A549 (cell line): Measurements from ENCODE around the gene PTPRD. TPM values are rescaled to one million over a fixed set of nuclear protein-coding genes. Genes with fewer than 3 reads are reported as not detected.

Experiments used
- ATAC-seq, 2 experiments: fragments of 200-7000 bp in 1 of 2; fragments of >200 bp in 1 of 2; cut with Nextera tagmentation in 1 of 2; cut with Tn5 transposase in 1 of 2; 3 replicates each; pipeline versions ENCODE4 v1.8.0 to v1.9.1; 2018 to 2020; ENCODE audit warnings: mild to moderate bottlenecking in 1 of 2, moderate library complexity in 1 of 2
- CTCF ChIA-PET: fragments of 300-600 bp; sonication (Branson Sonifier 250); formaldehyde crosslinking; extraction: SDS; loops from one replicate; lab custom pipeline; 2021; ENCODE audit warnings: antibody characterized with exemption, inconsistent platforms; lab: Yijun Ruan, JAX
- POLR2A ChIA-PET: fragments of 350-600 bp; formaldehyde crosslinking; extraction: SDS; loops from one replicate; lab custom pipeline; 2021; ENCODE audit warnings: antibody characterized with exemption, inconsistent platforms; lab: Yijun Ruan, JAX
- DNase-seq, 2 experiments: peaks; one replicate each; pipeline versions ENCODE4 v3.0.0 to v3.0.0-alpha.2; 2011 to 2016; ENCODE audit warnings: low read depth in 1 of 2, low spot score in 1 of 2
- FAIRE-seq: peaks from 2 replicates; lab custom pipeline; 2011; peaks lifted over from hg19 to GRCh38; lab: Jason Lieb, UNC
- H3K27ac ChIP-seq, 2 experiments: fragments of >200 bp; sonication (Bioruptor Twin); formaldehyde crosslinking; 3 replicates each; pipeline ENCODE4 v1.5.1; 2016 to 2017
- H3K4me1 ChIP-seq: fragments of >200 bp; sonication (Bioruptor Twin); formaldehyde crosslinking; 3 replicates; pipeline ENCODE4 v1.6.1; 2016
- H3K4me2 ChIP-seq: fragments of >200 bp; sonication (Bioruptor Twin); formaldehyde crosslinking; 3 replicates; pipeline ENCODE4 v1.6.1; 2016
- H3K4me3 ChIP-seq: fragments of >200 bp; sonication (Bioruptor Twin); formaldehyde crosslinking; 3 replicates; pipeline ENCODE4 v1.5.1; 2016
- H3K9me3 ChIP-seq: fragments of >200 bp; sonication (Bioruptor Twin); formaldehyde crosslinking; 3 replicates; pipeline ENCODE4 v1.6.1; 2016
- ATOH8 ChIP-seq: fragments of 250-450 bp; sonication (Bioruptor Pico); IDR thresholded peaks from 2 replicates; pipeline ENCODE4 v1.5.0; 2020; ENCODE audit warnings: low read depth, mild to moderate bottlenecking, moderate library complexity
- BHLHE40 ChIP-seq: IDR thresholded peaks from 2 replicates; pipeline ENCODE4 v1.6.1; 2012; ENCODE audit warnings: low read depth, low read length, inconsistent platforms
- CBX8 ChIP-seq: fragments of 200-600 bp; sonication (generic); IDR thresholded peaks from 2 replicates; pipeline ENCODE4 v1.6.1; 2016
- CHD2 ChIP-seq: fragments of 150-350 bp; IDR thresholded peaks from 2 replicates; pipeline ENCODE4 v1.6.1; 2014; ENCODE audit warnings: low read length; ENCODE audit not compliant: partially characterized antibody
- EHMT2 ChIP-seq: fragments of 200-600 bp; sonication (generic); IDR thresholded peaks from 2 replicates; pipeline ENCODE4 v1.6.1; 2016; ENCODE audit warnings: antibody characterized with exemption, low read depth, mild to moderate bottlenecking, moderate library complexity
- FOXS1 ChIP-seq: fragments of 250-450 bp; sonication (Bioruptor Pico); IDR thresholded peaks from 2 replicates; pipeline ENCODE4 v1.5.0; 2020; ENCODE audit warnings: mild to moderate bottlenecking, moderate library complexity
- GATA3 ChIP-seq: IDR thresholded peaks from 2 replicates; pipeline ENCODE4 v1.6.1; 2012; ENCODE audit warnings: borderline replicate concordance
- JUN ChIP-seq, 2 experiments: fragments of >200 bp; sonication (Bioruptor Twin); formaldehyde crosslinking; IDR thresholded peaks; 2 replicates in 1 of 2; 3 replicates in 1 of 2; pipeline ENCODE4 v1.6.1; 2016 to 2017
- MYC ChIP-seq: IDR thresholded peaks from 2 replicates; pipeline ENCODE4 v1.6.1; 2012; ENCODE audit warnings: mild to moderate bottlenecking, inconsistent platforms, low read length, improper control_type of control experiment, borderline replicate concordance
- NPAS2 ChIP-seq: fragments of 250-450 bp; sonication (Bioruptor Pico); IDR thresholded peaks from 2 replicates; pipeline ENCODE4 v1.8.0; 2022; ENCODE audit warnings: mild to moderate bottlenecking, moderate library complexity, borderline replicate concordance
- PBX3 ChIP-seq: IDR thresholded peaks from 2 replicates; pipeline ENCODE4 v1.6.1; 2012
- PHF8 ChIP-seq: fragments of 200-600 bp; sonication (generic); IDR thresholded peaks from 2 replicates; pipeline ENCODE4 v1.6.1; 2016; ENCODE audit warnings: low read depth, mild to moderate bottlenecking, antibody characterized with exemption, moderate library complexity, borderline replicate concordance
- RAD21 ChIP-seq, 2 experiments: fragments of >200 bp in 1 of 2; sonication (Bioruptor Twin) in 1 of 2; formaldehyde crosslinking in 1 of 2; IDR thresholded peaks in 1 of 2; conservative IDR thresholded peaks in 1 of 2; 2 replicates in 1 of 2; 3 replicates in 1 of 2; pipeline ENCODE4 v1.6.1; 2012 to 2018; ENCODE audit warnings: inconsistent platforms in 1 of 2
- TP53 ChIP-seq: fragments of 250-450 bp; sonication (Bioruptor Pico); IDR thresholded peaks from 2 replicates; pipeline ENCODE4 v1.5.0; 2021; ENCODE audit warnings: mild to moderate bottlenecking, moderate library complexity
- ZNF302 ChIP-seq: fragments of 250-450 bp; sonication (Bioruptor Pico); IDR thresholded peaks from 2 replicates; pipeline ENCODE4 v1.9.0; 2021; ENCODE audit warnings: inconsistent platforms, mild to moderate bottlenecking, moderate library complexity
- ZSCAN20 ChIP-seq: fragments of 250-450 bp; sonication (Bioruptor Pico); IDR thresholded peaks from 2 replicates; pipeline ENCODE4 v1.8.0; 2022; ENCODE audit warnings: mild to moderate bottlenecking, moderate library complexity
- WGBS: methylation state at CpG from one replicate; pipeline ENCODE4 v1.1.6; 2017; ENCODE audit errors: missing lambda C conversion rate; 5-methylcytosine and 5-hydroxymethylcytosine counted together
- polyA plus RNA-seq, 4 experiments: library from polyadenylated mRNA; depleted of rRNA in 3 of 4; stranded (reverse); fragments of >200 nt; fragmentation: RNase III in 1 of 4; extraction: RNeasy Plus Mini Kit Qiagen cat#74134 plus additional on column Dnase treatment in 1 of 4; gene quantifications; 2 replicates in 3 of 4; 3 replicates in 1 of 4; pipeline ENCODE4 v1.2.3, GENCODE V29; 2011 to 2017
- TF ChIP-seq, protein P1 (sequence below): fragments of >200 bp; sonication (Bioruptor Twin); formaldehyde crosslinking; IDR thresholded peaks from 3 replicates; pipeline ENCODE4 v1.6.1; 2016

PTPRD gene
- polyA plus RNA-seq, 2 of the 4 experiments (the other 2 are of a cell fraction) = 0.39 to 1.3 TPM

DNA sequence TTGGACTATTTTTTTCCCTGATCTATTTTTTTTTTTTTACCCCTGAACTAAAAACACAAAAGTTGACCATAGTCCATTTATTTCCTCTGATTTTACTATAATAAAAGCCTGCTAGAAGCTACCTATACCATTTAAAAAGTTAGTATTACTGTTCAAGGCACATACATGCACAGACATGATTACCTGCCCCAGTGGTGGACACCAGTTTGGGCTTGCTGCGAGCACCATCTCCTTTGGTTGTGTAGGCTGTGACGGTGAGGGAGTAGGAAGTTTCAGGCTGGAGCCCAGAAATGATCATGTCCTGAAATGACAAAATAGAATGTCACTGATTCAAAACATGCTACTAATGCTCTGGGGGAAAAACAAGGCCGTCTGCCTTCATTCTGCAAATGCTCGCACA lies 2120.1 kb downstream of the PTPRD start:
- Histone ChIP-seq H3K4me3 (no peak overlapping the region), H3K4me2 (no peak overlapping the region), H3K4me1 (no peaks in the 10 kb centered on the region)
- no peak for ATAC-seq
- TF ChIP-seq ATOH8 (CRISPR knock-in tag) (no peak), TP53 (CRISPR knock-in tag) (no peak), ZNF302 (CRISPR knock-in tag) (no peak), CBX8 (no peak)
- TF ChIP-seq, protein P1, sequence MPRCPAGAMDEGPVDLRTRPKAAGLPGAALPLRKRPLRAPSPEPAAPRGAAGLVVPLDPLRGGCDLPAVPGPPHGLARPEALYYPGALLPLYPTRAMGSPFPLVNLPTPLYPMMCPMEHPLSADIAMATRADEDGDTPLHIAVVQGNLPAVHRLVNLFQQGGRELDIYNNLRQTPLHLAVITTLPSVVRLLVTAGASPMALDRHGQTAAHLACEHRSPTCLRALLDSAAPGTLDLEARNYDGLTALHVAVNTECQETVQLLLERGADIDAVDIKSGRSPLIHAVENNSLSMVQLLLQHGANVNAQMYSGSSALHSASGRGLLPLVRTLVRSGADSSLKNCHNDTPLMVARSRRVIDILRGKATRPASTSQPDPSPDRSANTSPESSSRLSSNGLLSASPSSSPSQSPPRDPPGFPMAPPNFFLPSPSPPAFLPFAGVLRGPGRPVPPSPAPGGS = no peak
- TF ChIP-seq, all 56 proteins: peak for 0
- POLR2A ChIA-PET = no interaction called here
- FAIRE-seq = no peak
- 22% methylated on average over 4 of the region's 4 CpGs for WGBS
- H3K27ac ChIP-seq = no peak overlapping the region
- no peaks in the 10 kb centered on the region for H3K9me3 ChIP-seq
- DNase-seq = no peak
- CTCF ChIA-PET = no interaction called here

DNA sequence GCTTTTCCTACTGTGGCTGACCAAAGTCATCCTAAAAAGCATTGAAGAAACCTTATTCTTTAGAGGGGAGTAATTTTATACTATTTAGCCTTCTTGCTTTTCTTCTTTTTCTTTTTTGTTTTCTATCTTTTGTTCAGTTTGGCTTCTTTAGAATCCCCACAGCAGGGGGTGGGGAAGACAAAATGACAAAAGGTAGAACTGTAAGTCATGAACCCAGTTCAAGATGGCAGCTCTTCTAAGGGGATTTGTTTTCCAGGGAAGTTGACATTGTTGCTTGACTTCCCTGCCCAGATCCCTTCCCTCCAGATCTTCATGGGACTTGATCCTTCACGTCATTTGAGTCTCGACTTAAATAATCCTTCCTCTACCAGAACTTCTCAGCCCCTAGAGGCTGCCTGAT lies 2120.8 kb downstream of the PTPRD start:
- 0% methylated on average over 2 of the region's 2 CpGs for whole genome bisulfite sequencing
- ATAC-seq (no peak), FAIRE-seq (no peak), DNase-seq (no peak)
- ChIA-PET POLR2A (no interaction called here), CTCF (no interaction called here)
- H3K27ac ChIP-seq = no peak overlapping the region
- H3K4me1 ChIP-seq = no peaks in the 10 kb centered on the region
- H3K4me2 ChIP-seq = no peak overlapping the region
- H3K9me3 ChIP-seq = no peaks in the 10 kb centered on the region
- H3K4me3 ChIP-seq = no peak overlapping the region
- no peak for TF ChIP-seq PBX3

DNA sequence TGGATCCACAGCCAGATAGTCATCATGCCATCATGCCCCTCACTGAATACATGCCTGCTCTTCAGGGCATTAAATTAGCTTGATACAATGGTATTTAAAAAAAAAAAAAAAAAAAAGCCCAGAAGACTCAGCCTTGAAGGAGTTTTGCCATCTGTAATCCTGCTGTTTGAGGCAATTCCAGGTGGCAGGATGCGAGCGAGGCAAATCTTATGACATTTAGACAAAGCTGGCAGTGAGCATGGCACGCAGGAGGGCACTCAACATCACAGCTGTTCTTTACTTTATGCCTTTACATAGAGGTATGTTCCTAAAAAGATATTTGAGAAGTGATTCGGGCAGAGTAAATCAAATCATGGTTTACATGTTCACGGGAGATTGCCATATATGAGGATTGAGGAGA lies 2121.2 kb downstream of the PTPRD start:
- FAIRE-seq (no peak), DNase-seq (no peak), ATAC-seq (no peak)
- TF ChIP-seq NPAS2 (no peak), JUN (IDR thresholded peaks at IDR 0.05) (no peak), ZNF302 (CRISPR knock-in tag) (no peak), CHD2 (no peak), ZSCAN20 (CRISPR knock-in tag) (no peak), EHMT2 (no peak)
- H3K27ac ChIP-seq = no peak overlapping the region
- CTCF ChIA-PET = no interaction called here
- no peak overlapping the region for H3K4me3 ChIP-seq
- WGBS = 11% methylated on average over 5 of the region's 5 CpGs
- H3K4me1 ChIP-seq = no peaks in the 10 kb centered on the region
- H3K4me2 ChIP-seq = no peak overlapping the region
- POLR2A ChIA-PET = no interaction called here
- no peaks in the 10 kb centered on the region for H3K9me3 ChIP-seq

DNA sequence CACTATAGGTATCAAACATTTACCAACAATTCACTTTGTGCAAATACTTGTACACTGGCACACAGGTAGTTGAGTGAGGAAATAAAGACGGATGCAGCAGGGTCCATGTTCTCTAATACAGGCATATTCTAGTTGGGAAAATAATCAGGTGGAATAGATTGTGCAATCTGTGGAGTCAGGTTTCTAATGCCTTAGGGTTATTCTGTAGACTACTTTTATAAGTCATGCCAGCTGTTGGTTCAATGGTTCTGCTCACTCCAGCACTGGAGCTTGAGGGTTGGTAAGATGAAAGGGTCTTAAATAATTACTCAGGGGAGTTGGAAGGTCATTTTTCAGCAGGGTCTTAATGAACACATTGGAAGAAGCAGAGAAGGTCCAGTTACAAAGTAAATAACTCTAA lies 2123.0 kb downstream of the PTPRD start:
- H3K4me3 ChIP-seq = no peak overlapping the region
- ChIA-PET POLR2A (no interaction called here), CTCF (no interaction called here)
- no peaks in the 10 kb centered on the region for H3K4me1 ChIP-seq
- no peak overlapping the region for H3K27ac ChIP-seq
- WGBS = 21% methylated on average over 1 of the region's 1 CpG
- H3K9me3 ChIP-seq = no peaks in the 10 kb centered on the region
- TF ChIP-seq ZSCAN20 (CRISPR knock-in tag) (no peak), BHLHE40 (no peak)
- ATAC-seq (no peak), FAIRE-seq (no peak), DNase-seq (no peak)
- H3K4me2 ChIP-seq = no peak overlapping the region

DNA sequence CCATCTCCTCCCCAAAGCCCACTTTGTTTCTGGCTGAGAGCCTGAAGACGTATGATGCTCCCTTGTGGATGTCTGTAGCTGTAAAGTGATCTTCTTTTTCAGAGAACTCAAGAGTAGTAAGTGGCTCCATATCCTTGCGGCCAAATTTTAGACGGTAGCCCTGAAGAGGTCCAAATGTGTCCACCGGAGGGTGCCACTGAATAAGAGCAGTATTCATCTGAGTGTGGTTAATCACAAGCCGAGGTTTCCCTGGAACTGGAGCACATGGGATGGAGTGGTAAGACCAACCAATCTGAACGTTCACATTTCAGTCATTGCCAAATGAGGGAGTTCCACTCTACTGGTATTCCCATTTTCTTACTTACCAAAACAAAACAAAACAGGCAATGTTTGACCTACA lies 2126.7 kb downstream of the PTPRD start:
- Histone ChIP-seq H3K4me3 (no peak overlapping the region), H3K4me1 (no peaks in the 10 kb centered on the region), H3K4me2 (no peak overlapping the region), H3K27ac (no peak overlapping the region), H3K9me3 (no peaks in the 10 kb centered on the region)
- 35% methylated on average over 6 of the region's 6 CpGs for WGBS
- DNase-seq (peak in 1 of 2 experiments; percentile 13), FAIRE-seq (no peak), ATAC-seq (no peak)
- ChIA-PET CTCF (no interaction called here), POLR2A (no interaction called here)
- TF ChIP-seq FOXS1 (CRISPR knock-in tag) = no peak
- TF ChIP-seq RAD21 (conservative IDR thresholded peaks at IDR 0.05 in 1 of 2, IDR thresholded peaks at IDR 0.05 in 1 of 2) = no peak
- TF ChIP-seq GATA3 = no peak
- TF ChIP-seq PHF8 = no peak
- TF ChIP-seq MYC = no peak
